BLaER1 treated with 17β-estradiol and CSF1 and Interleukin-3, amounts not matched to agents 10 nM and 100 nM (cell line): ENCODE data around the gene NCOA1.

Experiments used
- H3K27ac ChIP-seq, 11 experiments: shearing (Covaris generic); formaldehyde crosslinking; 2 replicates each; pipeline ENCODE4 v1.8.1; 2022
- H3K27me3 ChIP-seq, 11 experiments: shearing (Covaris generic); formaldehyde crosslinking; 2 replicates each; pipeline ENCODE4 v1.8.1; 2022
- H3K36me3 ChIP-seq, 11 experiments: shearing (Covaris generic); formaldehyde crosslinking; 2 replicates each; pipeline ENCODE4 v1.8.1; 2022
- H3K4me1 ChIP-seq, 10 experiments: shearing (Covaris generic); formaldehyde crosslinking; 2 replicates each; pipeline ENCODE4 v1.8.1; 2022
- H3K4me2 ChIP-seq, 11 experiments: shearing (Covaris generic); formaldehyde crosslinking; 2 replicates each; pipeline ENCODE4 v1.8.1; 2022
- H3K4me3 ChIP-seq, 10 experiments: shearing (Covaris generic); formaldehyde crosslinking; 2 replicates each; pipeline ENCODE4 v1.8.1; 2022
- H3K9ac ChIP-seq, 11 experiments: shearing (Covaris generic); formaldehyde crosslinking; 2 replicates each; pipeline ENCODE4 v1.8.1; 2022
- H3K9me3 ChIP-seq, 11 experiments: shearing (Covaris generic); formaldehyde crosslinking; replicated peaks in 1 of 11; 2 replicates each; pipeline ENCODE4 v1.8.1; 2022
- H4K20me1 ChIP-seq, 11 experiments: shearing (Covaris generic); formaldehyde crosslinking; 2 replicates each; pipeline ENCODE4 v1.8.1; 2022
- Cebpa-rat ChIP-seq, 11 experiments: shearing (Covaris generic); IDR thresholded peaks; 2 replicates each; pipeline ENCODE4 v1.8.1; 2022

NCOA1 gene

GRCh38 chr2:24652265-24653182 is 161.5 kb downstream of the NCOA1 start:
- Histone ChIP-seq H3K27me3 (no peaks in the 10 kb centered on the region), H3K4me2 (peak overlapping the region in 4 of 11 experiments; percentile 23 to 81 (median 64); a peak in 6 of 22 replicates), H3K9ac (peak overlapping the region in 2 of 11 experiments; percentile 38 to 40; a peak in 3 of 22 replicates), H3K27ac (peak overlapping the region in 4 of 11 experiments; percentile 47 to 69 (median 60); a peak in 6 of 22 replicates), H4K20me1 (peaks cover 0 to 29% (median 0%) of the 10 kb centered on the region in 11 experiments; a peak in 3 of 22 replicates), H3K4me1 (peaks cover 0 to 33% (median 0%) of the 10 kb centered on the region in 10 experiments; a peak in 6 of 20 replicates), H3K36me3 (peaks cover 0 to 22% (median 0%) of the 10 kb centered on the region in 11 experiments; a peak in 3 of 22 replicates), H3K9me3 (peaks cover 0 to 7% (median 0%) of the 10 kb centered on the region in 11 experiments; a peak in 4 of 22 replicates), H3K4me3 (no peak overlapping the region; a peak in 1 of 20 replicates)
- no peak for TF ChIP-seq Cebpa-rat (IDR thresholded peaks at IDR 0.05)

- no peak for TF ChIP-seq Cebpa-rat (IDR thresholded peaks at IDR 0.05)
- Histone ChIP-seq H3K4me1 (peaks cover 0 to 26% (median 0%) of the 10 kb centered on the region in 10 experiments; a peak in 6 of 20 replicates), H3K36me3 (peaks cover 0 to 40% (median 5%) of the 10 kb centered on the region in 11 experiments; a peak in 4 of 22 replicates), H3K27me3 (no peaks in the 10 kb centered on the region), H4K20me1 (peaks cover 0 to 58% (median 0%) of the 10 kb centered on the region in 11 experiments; a peak in 3 of 22 replicates), H3K9me3 (no peaks in the 10 kb centered on the region), H3K4me3 (no peak overlapping the region), H3K9ac (no peak overlapping the region), H3K4me2 (no peak overlapping the region), H3K27ac (no peak overlapping the region)
Measured at GRCh38 chr2:24657818-24658217, 166.8 kb downstream of the NCOA1 start.

- Histone ChIP-seq H3K27ac (no peak overlapping the region), H3K4me2 (0 out of 22 replicates have a peak overlapping the region, but pooled peaks of 1 of the 11 experiments have one; percentile 3), H3K27me3 (no peaks in the 10 kb centered on the region), H3K9ac (no peak overlapping the region), H4K20me1 (peaks cover 0 to 67% (median 0%) of the 10 kb centered on the region in 11 experiments; a peak in 3 of 22 replicates), H3K36me3 (peaks cover 0 to 44% (median 5%) of the 10 kb centered on the region in 11 experiments; a peak in 4 of 22 replicates), H3K4me1 (peaks cover 0 to 18% (median 0%) of the 10 kb centered on the region in 10 experiments; a peak in 5 of 20 replicates), H3K4me3 (no peak overlapping the region), H3K9me3 (no peaks in the 10 kb centered on the region)
- TF ChIP-seq Cebpa-rat (IDR thresholded peaks at IDR 0.05), result no peak
Measured at GRCh38 chr2:24658531-24659202, 167.6 kb downstream of the NCOA1 start.

DNA sequence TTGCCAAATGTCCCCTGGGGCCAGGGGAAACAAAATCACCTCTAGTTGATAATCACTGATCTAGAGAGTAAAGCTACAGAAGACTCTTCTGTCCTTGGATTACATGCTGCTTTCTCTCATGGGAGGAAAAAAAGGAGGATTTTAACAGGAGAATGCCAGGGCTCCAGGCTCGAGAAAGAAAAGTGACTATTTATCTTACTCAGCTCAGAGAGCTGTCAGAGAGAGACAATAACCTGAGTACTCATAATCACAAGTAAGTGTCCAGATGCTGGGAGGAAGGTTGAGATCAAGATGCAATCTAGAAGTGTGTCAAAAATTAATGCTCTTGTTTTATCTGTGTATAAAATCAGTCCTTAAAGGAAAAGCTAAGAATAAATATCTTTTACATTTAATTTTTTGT is 168.8 kb downstream of the NCOA1 start:
- Histone ChIP-seq H3K9me3 (no peaks in the 10 kb centered on the region), H3K4me3 (no peak overlapping the region), H3K36me3 (peaks cover 0 to 46% (median 5%) of the 10 kb centered on the region in 11 experiments; a peak in 4 of 22 replicates), H4K20me1 (peaks cover 0 to 68% (median 0%) of the 10 kb centered on the region in 11 experiments; a peak in 3 of 22 replicates), H3K9ac (no peak overlapping the region), H3K27ac (no peak overlapping the region), H3K4me1 (peaks cover 0 to 11% (median 0%) of the 10 kb centered on the region in 10 experiments; a peak in 3 of 20 replicates), H3K27me3 (no peaks in the 10 kb centered on the region), H3K4me2 (no peak overlapping the region)
- TF ChIP-seq Cebpa-rat (IDR thresholded peaks at IDR 0.05), result no peak

- no peak overlapping the region for H3K27ac ChIP-seq
- H4K20me1 ChIP-seq, result peaks cover 0 to 19% (median 0%) of the 10 kb centered on the region in 11 experiments; a peak in 3 of 22 replicates
- H3K4me1 ChIP-seq, result peaks cover 0 to 11% (median 10%) of the 10 kb centered on the region in 10 experiments; a peak in 14 of 20 replicates
- no peak overlapping the region for H3K4me3 ChIP-seq
- H3K4me2 ChIP-seq, result no peak overlapping the region
- H3K9me3 ChIP-seq, result no peaks in the 10 kb centered on the region
- H3K27me3 ChIP-seq, result no peaks in the 10 kb centered on the region
- H3K36me3 ChIP-seq, result peaks cover 0 to 75% (median 5%) of the 10 kb centered on the region in 11 experiments; a peak in 9 of 22 replicates
- no peak overlapping the region for H3K9ac ChIP-seq
- TF ChIP-seq Cebpa-rat (IDR thresholded peaks at IDR 0.05), result no peak
Measured at GRCh38 chr2:24667542-24667941, 176.5 kb downstream of the NCOA1 start.

DNA sequence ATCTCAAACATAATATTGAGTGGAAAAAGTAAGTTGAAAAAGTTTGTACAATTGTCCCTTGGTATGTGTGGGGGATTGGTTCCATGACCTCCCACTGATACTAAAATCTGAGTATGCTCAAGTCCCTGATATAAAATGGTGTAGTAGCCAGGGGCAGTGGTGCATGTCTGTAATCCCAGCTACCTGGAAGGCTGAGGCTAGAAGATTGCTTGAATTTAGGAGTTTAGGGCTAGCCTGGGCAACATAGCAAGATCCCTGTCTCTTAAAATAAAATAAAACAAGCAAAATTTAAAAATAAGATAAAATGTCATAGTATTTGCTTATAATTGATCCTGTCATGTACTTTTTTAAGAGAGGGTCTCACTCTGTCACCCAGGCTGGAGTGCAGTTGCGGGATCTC is 180.2 kb downstream of the NCOA1 start:
- H3K36me3 ChIP-seq, result peaks cover 0 to 90% (median 5%) of the 10 kb centered on the region in 11 experiments; a peak in 10 of 22 replicates
- H3K27ac ChIP-seq, result no peak overlapping the region
- H3K4me2 ChIP-seq, result no peak overlapping the region
- 0 out of 22 replicates have a peak, but pooled peaks cover 0 to 4% (median 0%) of the 10 kb centered on the region in 11 experiments for H4K20me1 ChIP-seq
- H3K4me1 ChIP-seq, result peaks cover 0 to 11% (median 10%) of the 10 kb centered on the region in 10 experiments; a peak in 14 of 20 replicates
- H3K4me3 ChIP-seq, result no peak overlapping the region
- TF ChIP-seq Cebpa-rat (IDR thresholded peaks at IDR 0.05), result no peak
- no peaks in the 10 kb centered on the region for H3K27me3 ChIP-seq
- H3K9ac ChIP-seq, result no peak overlapping the region
- H3K9me3 ChIP-seq, result no peaks in the 10 kb centered on the region

GRCh38 chr2:24672589-24672988 is 181.5 kb downstream of the NCOA1 start:
- Histone ChIP-seq H3K27me3 (no peaks in the 10 kb centered on the region), H3K36me3 (peaks cover 0 to 90% (median 5%) of the 10 kb centered on the region in 11 experiments; a peak in 13 of 22 replicates), H3K4me2 (no peak overlapping the region), H4K20me1 (0 out of 22 replicates have a peak, but pooled peaks cover 0 to 2% (median 0%) of the 10 kb centered on the region in 11 experiments), H3K4me3 (no peak overlapping the region), H3K9ac (no peak overlapping the region), H3K4me1 (no peaks in the 10 kb centered on the region), H3K27ac (no peak overlapping the region), H3K9me3 (no peaks in the 10 kb centered on the region)
- no peak for TF ChIP-seq Cebpa-rat (IDR thresholded peaks at IDR 0.05)

GRCh38 chr2:24675338-24675737 is 184.3 kb downstream of the NCOA1 start:
- H3K9ac ChIP-seq, result no peak overlapping the region
- no peak for TF ChIP-seq Cebpa-rat (IDR thresholded peaks at IDR 0.05)
- peaks cover 0 to 90% (median 15%) of the 10 kb centered on the region in 11 experiments; a peak in 16 of 22 replicates for H3K36me3 ChIP-seq
- H3K4me2 ChIP-seq, result no peak overlapping the region
- peaks cover 0 to 5% (median 0%) of the 10 kb centered on the region in 11 experiments; a peak in 1 of 22 replicates for H3K9me3 ChIP-seq
- peaks cover 0 to 11% (median 0%) of the 10 kb centered on the region in 11 experiments; a peak in 1 of 22 replicates for H4K20me1 ChIP-seq
- no peaks in the 10 kb centered on the region for H3K4me1 ChIP-seq
- no peak overlapping the region for H3K27ac ChIP-seq
- no peaks in the 10 kb centered on the region for H3K27me3 ChIP-seq
- no peak overlapping the region for H3K4me3 ChIP-seq
